Measurements from ENCODE around the gene NFATC3.

The NFATC3 gene

DNA sequence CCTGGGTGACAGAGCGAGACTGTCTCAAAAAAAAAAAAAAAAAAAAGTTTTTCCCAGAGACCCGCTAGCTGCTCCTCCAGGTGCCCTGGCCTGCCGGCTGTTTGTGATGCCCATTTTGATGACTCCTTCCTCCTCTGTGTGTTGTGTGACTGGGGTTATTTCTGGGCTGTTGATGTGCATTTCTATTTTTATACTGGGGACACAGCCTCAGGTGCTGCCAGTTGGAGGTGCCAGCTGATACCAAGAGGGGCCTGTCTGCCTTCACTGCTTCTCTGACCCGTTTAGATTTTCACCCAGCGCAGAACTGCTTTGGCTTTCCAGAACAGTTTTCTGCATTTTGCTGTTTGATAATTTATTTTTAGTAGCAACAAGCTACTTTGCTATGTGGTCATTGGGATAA, 166.7 kb downstream of the NFATC3 start:
- TF ChIP-seq CTCF (IDR thresholded peaks at IDR 0.05; ENCODE audit: low read depth, low read length): no peak
- no peak overlapping the region for H3K4me3 ChIP-seq (ENCODE audit: low read depth, low read length)

DNA sequence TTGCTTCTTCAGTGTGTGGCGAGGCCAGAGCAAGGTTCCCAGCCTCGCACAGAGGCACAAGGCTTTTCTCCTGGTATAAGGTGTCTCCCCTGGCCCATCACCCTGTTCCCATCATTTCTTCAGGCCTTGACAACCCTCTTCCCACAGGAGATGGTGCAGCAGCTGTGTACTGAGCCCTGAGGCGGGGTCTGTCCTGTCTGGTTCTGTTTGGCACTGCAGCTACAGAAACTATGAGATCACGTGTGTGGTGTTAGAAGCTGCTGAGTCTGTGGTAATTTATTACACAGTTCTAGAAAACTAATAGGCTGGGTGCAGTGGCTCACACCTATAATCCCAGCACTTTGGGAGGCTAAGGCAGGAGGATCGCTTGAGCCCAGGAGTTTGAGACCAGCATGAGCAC, 167.2 kb downstream of the NFATC3 start:
- no peak overlapping the region for H3K4me3 ChIP-seq (ENCODE audit: low read depth, low read length)
- no peak for TF ChIP-seq CTCF (IDR thresholded peaks at IDR 0.05; ENCODE audit: low read depth, low read length)

DNA sequence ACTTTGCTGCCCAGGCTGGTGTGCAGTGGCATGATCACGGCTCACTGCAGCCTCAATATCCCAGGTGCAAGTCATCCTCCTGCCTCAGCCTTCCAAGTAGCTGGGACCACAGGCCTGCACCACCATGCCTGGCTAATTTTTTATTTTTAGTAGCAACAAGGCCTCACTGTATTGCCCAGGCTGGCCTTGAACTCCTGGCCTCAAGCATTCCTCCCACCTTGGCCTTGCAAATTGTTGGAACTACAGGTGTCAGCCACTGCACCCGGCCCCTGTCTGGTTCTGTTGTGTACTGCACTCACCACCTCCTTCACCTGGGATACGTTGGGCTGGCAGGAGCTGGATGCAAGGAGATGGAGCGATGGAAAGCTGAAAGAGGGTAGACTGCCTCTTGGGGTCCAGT, 168.6 kb downstream of the NFATC3 start:
- TF ChIP-seq CTCF (IDR thresholded peaks at IDR 0.05; ENCODE audit: low read depth, low read length): no peak
- H3K4me3 ChIP-seq (ENCODE audit: low read depth, low read length): no peak overlapping the region

- H3K4me3 ChIP-seq (ENCODE audit: low read depth, low read length): no peak overlapping the region
- no peak for TF ChIP-seq CTCF (IDR thresholded peaks at IDR 0.05; ENCODE audit: low read depth, low read length)
Measured at GRCh38 chr16:68255712-68256111, 170.5 kb downstream of the NFATC3 start.

GRCh38 chr16:68257251-68257905, 172.2 kb downstream of the NFATC3 start:
- no peak for TF ChIP-seq CTCF (IDR thresholded peaks at IDR 0.05; ENCODE audit: low read depth, low read length)
- H3K4me3 ChIP-seq (ENCODE audit: low read depth, low read length): no peak overlapping the region

DNA sequence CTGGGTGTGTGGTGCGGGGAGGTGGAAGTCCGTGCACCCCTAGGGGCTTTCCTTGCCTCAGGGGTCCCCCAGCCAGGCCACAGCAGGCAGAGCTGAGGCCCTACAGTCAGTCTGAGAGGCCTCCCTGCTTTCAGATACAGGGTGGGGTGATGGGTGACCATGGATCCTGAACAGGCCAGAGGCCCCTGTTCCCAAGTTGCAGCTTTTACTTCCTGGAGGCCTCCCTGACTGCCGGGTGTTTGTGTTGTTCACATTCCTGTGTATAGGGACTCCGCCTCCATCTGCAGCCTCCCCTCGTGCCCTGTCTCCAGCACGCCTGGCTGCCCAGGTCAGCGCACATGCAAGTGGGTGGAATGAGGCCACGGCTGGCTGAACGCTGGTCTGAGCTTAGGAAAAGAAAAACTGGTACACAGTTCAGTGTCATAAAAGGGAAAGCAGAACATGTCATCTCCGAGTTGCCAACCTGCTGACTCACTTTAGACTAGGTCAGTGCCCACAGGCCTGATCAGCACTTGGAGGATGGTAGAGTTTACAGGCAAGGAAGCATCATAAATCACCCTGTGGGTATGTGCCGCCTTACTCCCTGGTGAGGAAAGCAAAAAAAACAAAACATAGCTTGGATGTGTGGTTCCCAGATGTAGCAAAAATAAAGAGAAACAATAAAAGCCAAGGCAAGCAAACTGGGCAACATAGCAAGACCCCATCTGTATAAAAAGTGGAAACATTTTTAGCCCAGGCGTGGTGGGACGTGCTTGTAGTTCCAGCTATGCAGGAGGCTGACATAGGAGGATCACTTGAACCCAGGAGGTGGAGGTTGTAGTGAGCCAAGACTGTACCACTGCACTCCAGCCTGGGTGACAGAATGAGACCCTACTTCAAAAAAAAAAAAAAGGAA, 173.0 kb downstream of the NFATC3 start:
- TF ChIP-seq CTCF (IDR thresholded peaks at IDR 0.05; ENCODE audit: low read depth, low read length): no peak
- H3K4me3 ChIP-seq (ENCODE audit: low read depth, low read length): no peak overlapping the region
